IMR-90 (cell line): ENCODE data around the gene LAIR1. TPM values are rescaled to one million over a fixed set of nuclear protein-coding genes. Genes with fewer than 3 reads are reported as not detected.

ENCODE experiments used
- ATAC-seq: fragments of 200-7000 bp; cut with Tn5 transposase; 2 replicates; pipeline ENCODE4 v1.9.1; 2020; ENCODE audit warnings: low read depth, mild to moderate bottlenecking, moderate library complexity
- BruUV-seq: library from RNA; stranded (reverse); fragments of 400-500 nt; replicated peaks from 2 replicates; lab custom pipeline; 2021; lab: Mats Ljungman, UMichigan
- CTCF ChIA-PET: fragments of 300-600 bp; formaldehyde crosslinking; extraction: SDS; loops from one replicate; lab custom pipeline; 2021; ENCODE audit warnings: antibody characterized with exemption; lab: Yijun Ruan, JAX
- POLR2A ChIA-PET: fragments of 300-600 bp; sonication (Branson Sonifier 250); formaldehyde crosslinking; loops from one replicate; lab custom pipeline; 2022; ENCODE audit warnings: antibody characterized with exemption; ENCODE audit not compliant: unreplicated experiment; lab: Charles Lee
- DNase-seq: peaks from one replicate; pipeline ENCODE4 v3.0.0; 2013
- H2AFZ ChIP-seq: replicated peaks from 2 replicates; pipeline ENCODE3; 2013; ENCODE audit warnings: low read length, mild to moderate bottlenecking; ENCODE audit not compliant: poor library complexity
- H2AK5ac ChIP-seq: 2 replicates; pipeline ENCODE4 v1.6.1; 2013; ENCODE audit warnings: low read depth, low read length, inconsistent platforms
- H2AK9ac ChIP-seq: replicated peaks from 2 replicates; pipeline ENCODE3; 2013; ENCODE audit warnings: mild to moderate bottlenecking, low read depth, low read length, moderate library complexity; ENCODE audit not compliant: poor library complexity
- H2BK120ac ChIP-seq: 2 replicates; pipeline ENCODE4 v1.6.1; 2013; ENCODE audit warnings: low read depth, low read length, inconsistent platforms
- H2BK15ac ChIP-seq: 3 replicates; pipeline ENCODE4 v1.6.1; 2013; ENCODE audit warnings: low read depth, low read length, inconsistent platforms
- H2BK20ac ChIP-seq: 2 replicates; pipeline ENCODE4 v1.6.1; 2013; ENCODE audit warnings: low read depth, mild to moderate bottlenecking, inconsistent platforms, low read length, moderate library complexity
- H2BK5ac ChIP-seq: 2 replicates; pipeline ENCODE4 v1.6.1; 2013; ENCODE audit warnings: mild to moderate bottlenecking, low read depth, low read length, inconsistent platforms; ENCODE audit not compliant: poor library complexity, severe bottlenecking
- H3K14ac ChIP-seq: replicated peaks from 2 replicates; pipeline ENCODE4 v1.6.1; 2013; ENCODE audit warnings: low read depth, low read length, inconsistent platforms
- H3K18ac ChIP-seq: 2 replicates; pipeline ENCODE4 v1.6.1; 2013; ENCODE audit warnings: low read depth, low read length, control low read depth
- H3K23ac ChIP-seq: 2 replicates; pipeline ENCODE4 v1.6.1; 2013; ENCODE audit warnings: low read depth, low read length, inconsistent platforms
- H3K27ac ChIP-seq: 2 replicates; pipeline ENCODE4 v1.5.1; 2013; ENCODE audit warnings: mild to moderate bottlenecking, control low read depth, low read length; ENCODE audit not compliant: insufficient read depth
- H3K27me3 ChIP-seq: 2 replicates; pipeline ENCODE4 v1.6.1; 2013; ENCODE audit warnings: low read length; ENCODE audit not compliant: control insufficient read depth, insufficient read depth
- H3K36me3 ChIP-seq: 2 replicates; pipeline ENCODE4 v1.6.1; 2013; ENCODE audit warnings: low read length, mixed read lengths; ENCODE audit not compliant: control insufficient read depth, insufficient read depth
- H3K4ac ChIP-seq: 2 replicates; pipeline ENCODE4 v1.6.1; 2013; ENCODE audit warnings: low read depth, low read length, inconsistent platforms
- H3K4me1 ChIP-seq: 2 replicates; pipeline ENCODE4 v1.6.1; 2013; ENCODE audit warnings: low read length, mixed read lengths; ENCODE audit not compliant: control insufficient read depth, insufficient read depth
- H3K4me2 ChIP-seq: 2 replicates; pipeline ENCODE4 v1.6.1; 2013; ENCODE audit warnings: low read depth, mild to moderate bottlenecking, control low read depth, low read length, moderate library complexity
- H3K4me3 ChIP-seq: 2 replicates; pipeline ENCODE4 v1.5.1; 2013; ENCODE audit warnings: low read depth, mild to moderate bottlenecking, control low read depth, low read length, moderate library complexity; ENCODE audit not compliant: insufficient read depth
- H3K56ac ChIP-seq: 2 replicates; pipeline ENCODE4 v1.6.1; 2013; ENCODE audit warnings: low read length, inconsistent platforms; ENCODE audit not compliant: insufficient read depth; ENCODE audit errors: extremely low read depth
- H3K79me1 ChIP-seq, 2 experiments: 2 replicates each; pipeline ENCODE4 v1.6.1; 2013; ENCODE audit warnings: low read length in 2 of 2, inconsistent platforms in 1 of 2, low read depth in 1 of 2
- H3K9ac ChIP-seq: 2 replicates; pipeline ENCODE4 v1.6.1; 2013; ENCODE audit warnings: low read depth, low read length, control low read depth
- H3K9me1 ChIP-seq: 2 replicates; pipeline ENCODE4 v1.6.1; 2013; ENCODE audit warnings: low read length, inconsistent platforms; ENCODE audit not compliant: insufficient read depth
- H3K9me3 ChIP-seq: 2 replicates; pipeline ENCODE4 v1.6.1; 2013; ENCODE audit warnings: low read length; ENCODE audit not compliant: control insufficient read depth, insufficient read depth
- H4K20me1 ChIP-seq: 2 replicates; pipeline ENCODE4 v1.6.1; 2013; ENCODE audit warnings: low read length, inconsistent platforms; ENCODE audit not compliant: insufficient read depth
- H4K5ac ChIP-seq: 2 replicates; pipeline ENCODE4 v1.6.1; 2013; ENCODE audit warnings: mild to moderate bottlenecking, low read depth, low read length, control low read depth
- H4K8ac ChIP-seq, 2 experiments: 2 replicates each; pipeline ENCODE4 v1.6.1; 2013; ENCODE audit warnings: low read depth in 2 of 2, low read length in 2 of 2, control low read depth in 1 of 2, inconsistent platforms in 1 of 2
- H4K91ac ChIP-seq: 2 replicates; pipeline ENCODE4 v1.6.1; 2013; ENCODE audit warnings: low read depth, low read length, inconsistent platforms; ENCODE audit not compliant: insufficient read depth
- BHLHE40 ChIP-seq: fragments of 150-350 bp; IDR thresholded peaks from 2 replicates; pipeline ENCODE4 v1.6.1; 2016; ENCODE audit warnings: mild to moderate bottlenecking, low read depth, low read length
- CEBPB ChIP-seq: IDR thresholded peaks from 2 replicates; pipeline ENCODE4 v1.6.1; 2012; ENCODE audit warnings: low read depth, low read length, improper control_type of control experiment
- CHD1 ChIP-seq: IDR thresholded peaks from 2 replicates; pipeline ENCODE4 v1.6.1; 2012; ENCODE audit warnings: low read depth, low read length, improper control_type of control experiment
- CTCF ChIP-seq: conservative IDR thresholded peaks from 2 replicates; pipeline ENCODE4 v1.5.1; 2012; ENCODE audit warnings: mild to moderate bottlenecking, low read depth, low read length, improper control_type of control experiment
- ELK1 ChIP-seq: fragments of 150-350 bp; IDR thresholded peaks from 2 replicates; pipeline ENCODE4 v1.6.1; 2016; ENCODE audit warnings: low read depth, mild to moderate bottlenecking, low read length, moderate library complexity, borderline replicate concordance
- FOS ChIP-seq: fragments of 150-350 bp; IDR thresholded peaks from 2 replicates; pipeline ENCODE4 v1.6.1; 2016; ENCODE audit warnings: low read depth, low read length
- MAFK ChIP-seq: IDR thresholded peaks from 2 replicates; pipeline ENCODE4 v1.6.1; 2012; ENCODE audit warnings: low read depth, low read length, improper control_type of control experiment
- MAZ ChIP-seq: IDR thresholded peaks from 2 replicates; pipeline ENCODE4 v1.6.1; 2012; ENCODE audit warnings: low read depth, mild to moderate bottlenecking, low read length, improper control_type of control experiment, moderate library complexity, borderline replicate concordance
- MXI1 ChIP-seq: IDR thresholded peaks from 2 replicates; pipeline ENCODE4 v1.6.1; 2012; ENCODE audit warnings: low read depth, mild to moderate bottlenecking, low read length, moderate library complexity, borderline replicate concordance
- NFE2L2 ChIP-seq: fragments of 150-350 bp; IDR thresholded peaks from 2 replicates; pipeline ENCODE4 v1.6.1; 2016; ENCODE audit warnings: low read depth, mild to moderate bottlenecking, low read length
- POLR2A ChIP-seq: IDR thresholded peaks from 2 replicates; pipeline ENCODE4 v1.6.1; 2012; ENCODE audit warnings: mild to moderate bottlenecking, low read depth, low read length
- RAD21 ChIP-seq: IDR thresholded peaks from 2 replicates; pipeline ENCODE4 v1.6.1; 2012; ENCODE audit warnings: low read length, improper control_type of control experiment
- RCOR1 ChIP-seq: IDR thresholded peaks from 2 replicates; pipeline ENCODE4 v1.6.1; 2012; ENCODE audit warnings: mild to moderate bottlenecking, low read length, improper control_type of control experiment; ENCODE audit not compliant: insufficient replicate concordance
- RFX5 ChIP-seq: IDR thresholded peaks from 2 replicates; pipeline ENCODE4 v1.8.0; 2012; ENCODE audit warnings: low read depth, mild to moderate bottlenecking, low read length, moderate library complexity
- SMC3 ChIP-seq: fragments of 150-350 bp; IDR thresholded peaks from 2 replicates; pipeline ENCODE4 v1.6.1; 2016; ENCODE audit warnings: low read depth, mild to moderate bottlenecking, antibody characterized with exemption, low read length, moderate library complexity
- USF2 ChIP-seq: fragments of 150-350 bp; IDR thresholded peaks from 2 replicates; pipeline ENCODE4 v1.6.1; 2017; ENCODE audit warnings: mild to moderate bottlenecking, antibody characterized with exemption, low read length, low read depth
- WGBS, 2 experiments: methylation state at CpG; one replicate each; pipeline versions ENCODE4 v1.1.5 to v1.1.7; 2013; ENCODE audit warnings: missing lambda C conversion rate in 2 of 2; ENCODE audit not compliant: insufficient read length in 1 of 2; ENCODE audit errors: extremely low coverage in 2 of 2; 5-methylcytosine and 5-hydroxymethylcytosine counted together
- dilution Hi-C: fragments of 300-500 bp; cut with HindIII; formaldehyde crosslinking; loops from one replicate; pipeline ENCODE4 v1.14.3; 2018; ENCODE audit warnings: low sequenced_read_pairs; ENCODE audit not compliant: unreplicated experiment
- in situ Hi-C: fragments of 300-500 bp; cut with MboI; formaldehyde crosslinking; loops from 3 replicates; pipeline ENCODE4 v1.14.3; 2019; ENCODE audit warnings: low sequenced_read_pairs, inconsistent platforms, mixed read lengths
- intact Hi-C: fragments of 100-400 bp; cut with micrococcal nuclease; formaldehyde crosslinking; loops from 2 replicates; pipeline ENCODE4 v1.10.0; 2022
- polyA plus RNA-seq, 3 experiments: library from polyadenylated mRNA; depleted of rRNA; stranded (reverse); fragments of >200 nt; gene quantifications; 2 replicates each; pipeline ENCODE4 v1.2.3, GENCODE V29; 2012; ENCODE audit warnings: low replicate concordance in 1 of 3
- total RNA-seq: library from RNA; depleted of rRNA; stranded (reverse); fragments of >200 nt; gene quantifications from 2 replicates; pipeline ENCODE4 v1.2.3, GENCODE V29; 2012

The LAIR1 gene
- total and polyA plus RNA-seq, 2 of the 4 experiments (the other 2 are of a cell fraction): not detected

- TF ChIP-seq USF2 (no peak), CTCF (no peak), RAD21 (no peak), CEBPB (no peak), RFX5 (no peak), BHLHE40 (no peak), POLR2A (no peak), CHD1 (no peak), NFE2L2 (no peak), MXI1 (no peak), FOS (no peak), SMC3 (no peak), MAFK (no peak), MAZ (no peak), RCOR1 (no peak), ELK1 (no peak)
- Histone ChIP-seq H3K4me1 (no peaks in the 10 kb centered on the region), H3K79me1 (no peaks in the 10 kb centered on the region), H3K9me3 (peaks cover 3% of the 10 kb centered on the region), H2BK20ac (no peak overlapping the region), H4K8ac (no peak overlapping the region), H2AK5ac (no peak overlapping the region), H2AFZ (no peak overlapping the region), H4K5ac (no peak overlapping the region), H3K4me2 (no peak overlapping the region), H4K91ac (no peak overlapping the region), H3K9ac (no peak overlapping the region), H3K27ac (no peak overlapping the region), H3K36me3 (no peaks in the 10 kb centered on the region), H2BK15ac (no peak overlapping the region), H2BK5ac (no peak overlapping the region), H3K9me1 (no peaks in the 10 kb centered on the region), H3K18ac (no peak overlapping the region), H3K4ac (no peak overlapping the region), H3K56ac (no peak overlapping the region), H3K23ac (no peak overlapping the region), H3K4me3 (no peak overlapping the region), H3K27me3 (no peaks in the 10 kb centered on the region), H3K14ac (no peak overlapping the region), H2AK9ac (no peak overlapping the region), H2BK120ac (no peak overlapping the region), H4K20me1 (no peaks in the 10 kb centered on the region)
- dilution Hi-C loops (no loop called here), in situ Hi-C loops (no loop called here), intact Hi-C loops (no loop called here)
- ATAC-seq (no peak), DNase-seq (no peak)
- WGBS, 2 experiments: 69% methylated on average over 3 of the region's 7 CpGs; no CpG with 5 or more reads in 1 of the 2 experiments
- BruUV-seq: no TSS peak
- POLR2A ChIA-PET: no interaction called here
- CTCF ChIA-PET: no interaction called here
Observed at GRCh38 chr19:54407780-54408179, 43.0 kb upstream of the LAIR1 start.
